ENCODE measurements around the gene CD164L2. TPM values are rescaled to one million over a fixed set of nuclear protein-coding genes. Genes with fewer than 3 reads are reported as not detected.

The CD164L2 gene
- total RNA-seq, 1 donor from 2014 or later, result 0.16 TPM

DNA sequence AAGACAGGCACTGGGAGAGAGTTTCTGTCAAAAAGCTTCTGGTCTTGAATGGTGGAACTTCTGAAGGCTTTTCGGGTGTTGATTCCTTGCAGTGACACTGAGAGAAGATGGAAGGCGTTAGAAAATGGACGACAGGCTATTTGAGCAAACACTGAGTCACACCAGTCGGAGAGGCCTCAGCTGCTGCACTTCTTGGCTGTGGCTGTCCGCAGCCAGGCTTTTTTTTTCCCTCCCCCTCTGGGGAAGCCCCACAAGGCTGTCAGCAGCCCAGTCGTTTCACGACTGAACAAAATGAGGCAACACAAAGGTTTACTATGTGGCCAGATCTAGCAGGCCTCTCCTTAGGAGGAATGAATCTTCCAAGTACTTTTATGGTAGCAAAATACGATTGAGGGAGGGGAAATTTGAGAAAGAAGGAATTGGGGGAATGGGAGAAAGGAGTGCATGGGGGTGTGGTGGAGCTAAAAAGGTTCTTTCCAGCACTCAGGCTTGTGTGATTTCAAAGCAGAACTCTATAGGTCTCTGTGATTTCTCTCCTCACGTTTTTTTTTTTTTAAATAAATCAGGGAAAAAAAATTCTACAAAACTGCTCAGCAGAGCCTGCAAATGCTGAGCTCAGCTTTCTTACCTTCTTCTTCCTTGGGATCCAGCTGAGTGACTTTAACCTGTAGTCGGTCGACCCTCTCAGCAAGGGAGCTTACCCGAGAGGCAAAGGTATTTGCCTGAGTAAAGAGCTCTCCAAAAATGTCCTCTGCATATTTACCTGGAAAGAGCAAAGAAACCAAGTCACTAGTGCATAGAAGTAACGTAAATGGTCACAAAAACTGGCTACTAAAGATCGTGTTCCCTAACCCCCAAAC lies 35.4 kb upstream of the CD164L2 start:
- Mint-ChIP-seq H3K9me3 (no peaks in the 10 kb centered on the region), H3K4me1 (peaks cover 59% of the 10 kb centered on the region), H3K27me3 (no peaks in the 10 kb centered on the region), H3K27ac (peak overlapping the region; percentile 89), H3K4me3 (peak overlapping the region; percentile 68), H3K36me3 (ENCODE audit: low read depth) (peaks cover 63% of the 10 kb centered on the region)
- CTCF ChIA-PET, result interaction anchor here (0.6 to 1.2 kb wide), 5 partner anchors 12 to 244 kb away, joined by 3 to 4 read pairs (median 3); no protein-coding TSS in a partner anchor
- DNase-seq (peak; percentile 43), ATAC-seq (ENCODE audit: low read depth) (peak; percentile 82)
- intact Hi-C loops (cut with micrococcal nuclease), result no loop called here
- TF ChIP-seq, protein P1, sequence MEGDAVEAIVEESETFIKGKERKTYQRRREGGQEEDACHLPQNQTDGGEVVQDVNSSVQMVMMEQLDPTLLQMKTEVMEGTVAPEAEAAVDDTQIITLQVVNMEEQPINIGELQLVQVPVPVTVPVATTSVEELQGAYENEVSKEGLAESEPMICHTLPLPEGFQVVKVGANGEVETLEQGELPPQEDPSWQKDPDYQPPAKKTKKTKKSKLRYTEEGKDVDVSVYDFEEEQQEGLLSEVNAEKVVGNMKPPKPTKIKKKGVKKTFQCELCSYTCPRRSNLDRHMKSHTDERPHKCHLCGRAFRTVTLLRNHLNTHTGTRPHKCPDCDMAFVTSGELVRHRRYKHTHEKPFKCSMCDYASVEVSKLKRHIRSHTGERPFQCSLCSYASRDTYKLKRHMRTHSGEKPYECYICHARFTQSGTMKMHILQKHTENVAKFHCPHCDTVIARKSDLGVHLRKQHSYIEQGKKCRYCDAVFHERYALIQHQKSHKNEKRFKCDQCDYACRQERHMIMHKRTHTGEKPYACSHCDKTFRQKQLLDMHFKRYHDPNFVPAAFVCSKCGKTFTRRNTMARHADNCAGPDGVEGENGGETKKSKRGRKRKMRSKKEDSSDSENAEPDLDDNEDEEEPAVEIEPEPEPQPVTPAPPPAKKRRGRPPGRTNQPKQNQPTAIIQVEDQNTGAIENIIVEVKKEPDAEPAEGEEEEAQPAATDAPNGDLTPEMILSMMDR (IDR thresholded peaks at IDR 0.05), result no peak
- POLR2A ChIA-PET, result interaction anchor here (0.6 to 2.0 kb wide), 12 partner anchors 8 to 254 kb away, joined by 3 to 15 read pairs (median 4); partner anchors contain the start of genes AHDC1, IFI6 and WASF2

DNA sequence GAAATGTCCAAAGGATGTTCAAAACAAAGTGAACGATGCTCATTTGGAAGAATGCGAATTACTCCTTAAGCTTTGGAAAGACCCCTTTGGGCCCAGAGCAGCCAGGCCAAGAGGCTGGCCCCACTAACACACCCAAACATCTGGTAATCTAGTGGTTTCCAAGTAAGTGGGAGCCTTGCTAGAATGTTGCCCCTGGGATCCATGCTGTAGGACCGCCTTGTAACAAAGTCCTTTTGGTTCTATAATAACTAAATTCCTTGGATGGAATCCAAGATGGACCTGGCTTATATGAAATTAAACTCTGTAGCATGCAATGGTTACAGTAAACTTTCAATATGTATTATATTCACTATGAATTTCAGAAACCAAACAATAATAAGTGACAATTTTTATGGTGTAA lies 34.6 kb upstream of the CD164L2 start:
- DNase-seq (no peak), ATAC-seq (ENCODE audit: low read depth) (no peak)
- POLR2A ChIA-PET, result interaction anchor here (0.6 to 2.0 kb wide), 7 partner anchors 9 to 185 kb away, joined by 3 to 15 read pairs (median 5); partner anchors contain the start of gene WASF2
- CTCF ChIA-PET, result interaction anchor here (0.6 to 1.2 kb wide), 5 partner anchors 13 to 245 kb away, joined by 3 to 4 read pairs (median 3); no protein-coding TSS in a partner anchor
- H3K36me3 Mint-ChIP-seq (ENCODE audit: low read depth), result peaks cover 71% of the 10 kb centered on the region
- H3K4me1 Mint-ChIP-seq, result peaks cover 57% of the 10 kb centered on the region
- H3K27ac Mint-ChIP-seq, result peak overlapping the region; percentile 89
- TF ChIP-seq, protein P1 (IDR thresholded peaks at IDR 0.05), result no peak
- H3K9me3 Mint-ChIP-seq, result no peaks in the 10 kb centered on the region
- no peaks in the 10 kb centered on the region for H3K27me3 Mint-ChIP-seq
- intact Hi-C loops (cut with micrococcal nuclease), result loop anchor here (2.0 kb wide), 1 partner anchor 13 kb away; no protein-coding TSS in a partner anchor
- H3K4me3 Mint-ChIP-seq, result no peak overlapping the region

DNA sequence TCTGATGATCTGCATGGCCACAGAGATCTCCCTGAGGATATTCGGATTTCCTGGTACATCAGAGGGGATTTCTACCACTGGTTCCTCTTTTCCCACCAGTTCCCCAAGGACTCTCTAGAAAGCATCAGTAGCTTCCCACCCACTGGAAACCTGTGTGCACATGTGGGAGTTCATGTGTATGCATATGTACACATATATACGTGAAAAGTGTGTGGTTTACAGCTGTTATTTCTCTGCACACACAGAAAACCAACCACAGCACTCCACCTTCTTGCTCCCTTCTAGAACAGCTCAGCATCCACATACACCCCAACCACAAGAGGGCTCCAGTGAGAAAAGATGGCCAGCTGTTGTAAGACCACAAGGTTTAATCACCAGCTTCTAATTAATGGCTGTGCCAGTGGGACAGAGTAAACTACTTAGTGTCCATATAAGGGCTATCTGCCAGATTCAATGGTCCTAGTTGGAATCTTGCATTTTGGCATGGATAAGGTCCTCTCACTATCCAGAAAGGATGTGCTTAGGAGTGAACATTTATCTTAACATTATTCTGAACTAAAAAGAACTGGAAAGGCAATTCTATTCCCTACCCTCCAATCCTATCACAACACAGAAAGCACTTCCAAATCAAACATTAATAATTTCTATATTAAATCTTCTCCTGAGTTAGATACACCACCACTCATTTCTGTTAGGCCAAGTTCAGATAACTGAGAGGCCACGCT lies 33.4 kb upstream of the CD164L2 start:
- H3K36me3 Mint-ChIP-seq (ENCODE audit: low read depth), result peaks cover 73% of the 10 kb centered on the region
- TF ChIP-seq, protein P1 (IDR thresholded peaks at IDR 0.05), result no peak
- intact Hi-C loops (cut with micrococcal nuclease), result loop anchor here (1.0 to 2.0 kb wide), 6 partner anchors 13 to 190 kb away; partner anchors contain the start of gene WASF2
- ATAC-seq (ENCODE audit: low read depth), result peak; percentile 52
- H3K27me3 Mint-ChIP-seq, result no peaks in the 10 kb centered on the region
- POLR2A ChIA-PET, result interaction anchor here (0.5 to 2.3 kb wide), 13 partner anchors 11 to 188 kb away, joined by 3 to 11 read pairs (median 4); partner anchors contain the start of genes AHDC1 and WASF2
- peak overlapping the region; percentile 32 for H3K4me3 Mint-ChIP-seq
- H3K9me3 Mint-ChIP-seq, result no peaks in the 10 kb centered on the region
- no peak for DNase-seq
- CTCF ChIA-PET, result interaction anchor here (0.5 to 2.2 kb wide), 32 partner anchors 8 to 246 kb away, joined by 3 to 24 read pairs (median 4); partner anchors contain the start of genes AHDC1 and WASF2
- peaks cover 55% of the 10 kb centered on the region for H3K4me1 Mint-ChIP-seq
- peak overlapping the region; percentile 89 for H3K27ac Mint-ChIP-seq

DNA sequence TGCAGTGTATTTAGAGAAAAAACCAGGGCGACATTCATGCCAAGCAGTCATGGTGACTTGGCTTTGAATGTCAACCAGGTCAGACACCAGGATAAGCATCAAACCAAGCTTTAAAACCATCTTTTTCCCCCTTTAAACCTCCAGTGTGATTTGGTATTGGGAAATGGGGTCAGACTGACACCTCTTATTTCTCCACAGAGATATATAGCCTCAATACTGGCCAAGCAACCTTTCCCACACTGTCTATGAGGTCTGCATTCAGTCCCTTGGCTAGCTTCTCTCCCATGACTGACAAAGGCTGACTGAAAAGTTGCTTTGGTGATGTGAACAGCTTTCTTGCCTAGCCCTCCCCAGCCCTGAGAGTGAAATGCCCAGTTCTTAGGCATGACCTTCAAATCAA lies 31.0 kb upstream of the CD164L2 start:
- CTCF ChIA-PET, result interaction anchor here (0.8 to 1.8 kb wide), 4 partner anchors 10 to 255 kb away, joined by 3 to 5 read pairs (median 4); partner anchors contain the start of gene AHDC1
- H3K9me3 Mint-ChIP-seq, result no peaks in the 10 kb centered on the region
- H3K27ac Mint-ChIP-seq, result peak overlapping the region; percentile 42
- H3K4me3 Mint-ChIP-seq, result no peak overlapping the region
- peaks cover 89% of the 10 kb centered on the region for H3K36me3 Mint-ChIP-seq (ENCODE audit: low read depth)
- no peaks in the 10 kb centered on the region for H3K27me3 Mint-ChIP-seq
- intact Hi-C loops (cut with micrococcal nuclease), result no loop called here
- peaks cover 48% of the 10 kb centered on the region for H3K4me1 Mint-ChIP-seq
- no peak for DNase-seq
- TF ChIP-seq, protein P1 (IDR thresholded peaks at IDR 0.05), result no peak
- ATAC-seq (ENCODE audit: low read depth), result no peak
- POLR2A ChIA-PET, result interaction anchor here (0.6 to 1.2 kb wide), 2 partner anchors 78 to 111 kb away, joined by 3 to 4 read pairs; no protein-coding TSS in a partner anchor

Measured in activated B cell treated with CpG ODN at 0.5 μM for 24 hours (primary cell).